ENCODE data around the gene AMOTL2. TPM values are rescaled to one million over a fixed set of nuclear protein-coding genes. Genes with fewer than 3 reads are reported as not detected.
A peak's percentile ranks its signal among the peaks of the same experiment; 100 is the strongest.

The AMOTL2 gene
- 10 to 100 TPM; 65.1 to 71.5 TPM for total RNA-seq

GRCh38 chr3:134374105-134374790, at the start of gene AMOTL2:
Gene AMOTL2, minus strand, starts transcription at chr3:134374447. Its CDS starts 3,014 bp downstream, at chr3:134371433.
- peak; percentile 95 to 96 (median 96) for TF ChIP-seq POLR2A (IDR thresholded peaks at IDR 0.05)
- TF ChIP-seq CTCF (IDR thresholded peaks at IDR 0.05): peak in 1 of 7 experiments; percentile 1
- Histone ChIP-seq H3K27me3 (no peaks in the 10 kb centered on the region), H3K27ac (peak within 1 kb of the TSS; percentile 92 to 99 (median 98)), H3K9me3 (no peaks in the 10 kb centered on the region), H3K4me3 (peak within 1 kb of the TSS; percentile 38 to 42), H3K4me1 (peaks cover 60% of the 10 kb centered on the region), H3K36me3 (replicated peaks in 1 of 2; ENCODE audit: insufficient read depth in 1 of 2, low read depth in 2 of 2) (peaks cover 2 to 7% of the 10 kb centered on the region in 2 donors)
- 0% methylated on average over 18 to 77 of the region's 78 CpGs for WGBS, 2 donors
- peak; percentile 85 to 90 (median 88) for DNase-seq
- intact Hi-C loops (cut with DNase I): no loop called here
- peak; percentile 81 for ATAC-seq

GRCh38 chr3:134423153-134423552, 48.9 kb upstream of the AMOTL2 start:
- intact Hi-C loops (cut with DNase I): no loop called here
- peak in 2 of 4 donors; percentile 32 to 52 for DNase-seq
- no peaks in the 10 kb centered on the region for H3K27me3 ChIP-seq
- no peak overlapping the region for H3K4me3 ChIP-seq
- no peaks in the 10 kb centered on the region for H3K9me3 ChIP-seq
- H3K27ac ChIP-seq: no peak overlapping the region
- no peak for TF ChIP-seq POLR2A (IDR thresholded peaks at IDR 0.05)
- no peak for TF ChIP-seq CTCF (IDR thresholded peaks at IDR 0.05)
- whole genome bisulfite sequencing, 2 donors: 56 to 67% methylated on average over 1 to 2 of the region's 2 CpGs
- ATAC-seq: no peak
- H3K4me1 ChIP-seq: peaks cover 6% of the 10 kb centered on the region
- no peaks in the 10 kb centered on the region for H3K36me3 ChIP-seq (replicated peaks in 1 of 2; ENCODE audit: insufficient read depth in 1 of 2, low read depth in 2 of 2)

GRCh38 chr3:134419960-134420321, 45.7 kb upstream of the AMOTL2 start:
- TF ChIP-seq CTCF (IDR thresholded peaks at IDR 0.05) (no peak), POLR2A (IDR thresholded peaks at IDR 0.05) (no peak)
- intact Hi-C loops (cut with DNase I): no loop called here
- Histone ChIP-seq H3K9me3 (no peaks in the 10 kb centered on the region), H3K4me3 (no peak overlapping the region), H3K36me3 (replicated peaks in 1 of 2; ENCODE audit: insufficient read depth in 1 of 2, low read depth in 2 of 2) (no peaks in the 10 kb centered on the region), H3K27me3 (no peaks in the 10 kb centered on the region), H3K4me1 (peaks cover 6% of the 10 kb centered on the region), H3K27ac (peak overlapping the region in 3 of 4 donors; percentile 36 to 64 (median 44))
- WGBS, 2 donors: 53 to 59% methylated on average over 5 of the region's 5 CpGs
- ATAC-seq (peak; percentile 9), DNase-seq (no peak)

GRCh38 chr3:134419214-134419959, 45.1 kb upstream of the AMOTL2 start:
- 28 to 32% methylated on average over 5 of the region's 5 CpGs for WGBS, 2 donors
- Histone ChIP-seq H3K27ac (peak overlapping the region in 3 of 4 donors; percentile 36 to 64 (median 44)), H3K4me3 (no peak overlapping the region), H3K4me1 (peaks cover 6% of the 10 kb centered on the region), H3K9me3 (no peaks in the 10 kb centered on the region), H3K36me3 (replicated peaks in 1 of 2; ENCODE audit: insufficient read depth in 1 of 2, low read depth in 2 of 2) (no peaks in the 10 kb centered on the region), H3K27me3 (no peaks in the 10 kb centered on the region)
- peak; percentile 29 to 53 (median 34) for DNase-seq
- intact Hi-C loops (cut with DNase I): no loop called here
- peak; percentile 88 for ATAC-seq
- TF ChIP-seq CTCF (IDR thresholded peaks at IDR 0.05) (no peak), POLR2A (IDR thresholded peaks at IDR 0.05) (no peak)
